Hematopoietic multipotent progenitor cell treated with erythropoietin and hydrocortisone succinate and interleukin-3 and kit ligand, for 17 days (in vitro differentiated cells): Measurements from ENCODE around the gene GJD3.

Experiments used
- DNase-seq: peaks from one replicate; pipeline ENCODE4 v3.0.0-alpha.2; 2015; ENCODE audit warnings: low spot score

The GJD3 gene

DNA sequence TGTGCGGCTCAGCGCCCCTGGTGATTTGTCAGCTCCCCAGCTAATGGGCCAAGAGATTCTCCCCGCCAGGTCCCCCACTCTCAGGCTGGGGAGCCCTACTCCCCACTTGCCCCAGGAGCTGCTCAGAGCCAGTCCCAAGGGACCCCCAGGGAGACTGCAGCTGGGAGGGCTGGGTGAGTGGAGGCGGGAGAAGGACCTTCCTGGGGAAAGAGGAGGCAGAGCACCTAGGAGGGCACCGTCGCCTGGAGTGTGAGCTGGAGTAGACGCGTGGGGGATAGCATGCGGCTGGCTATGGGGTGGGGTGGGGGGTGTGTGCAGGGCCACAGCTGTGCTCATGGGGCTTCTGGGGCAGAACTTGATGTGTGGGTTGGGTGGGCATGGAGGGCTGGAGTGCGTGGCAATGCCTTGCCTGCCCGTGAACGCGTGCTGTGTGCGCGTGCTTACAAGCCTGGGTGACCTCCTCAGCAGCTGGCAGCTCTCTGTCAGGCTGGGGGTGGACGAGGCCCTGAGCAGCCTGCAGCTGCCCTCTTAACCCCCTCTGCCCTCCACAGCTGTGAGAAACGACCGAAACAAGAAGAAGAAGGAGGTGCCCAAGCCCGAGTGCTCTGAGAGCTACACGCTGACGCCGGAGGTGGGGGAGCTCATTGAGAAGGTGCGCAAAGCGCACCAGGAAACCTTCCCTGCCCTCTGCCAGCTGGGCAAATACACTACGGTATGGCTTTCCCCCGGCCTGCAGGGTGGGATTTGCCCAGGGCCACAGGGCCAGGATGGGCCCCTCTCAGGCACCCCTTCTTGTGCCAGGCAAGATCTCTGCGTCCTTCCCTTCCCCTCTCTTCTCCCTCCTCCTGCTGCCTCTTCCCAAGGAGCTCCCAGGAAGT is 12.9 kb downstream of the GJD3 start:
- DNase-seq, result no peak

DNA sequence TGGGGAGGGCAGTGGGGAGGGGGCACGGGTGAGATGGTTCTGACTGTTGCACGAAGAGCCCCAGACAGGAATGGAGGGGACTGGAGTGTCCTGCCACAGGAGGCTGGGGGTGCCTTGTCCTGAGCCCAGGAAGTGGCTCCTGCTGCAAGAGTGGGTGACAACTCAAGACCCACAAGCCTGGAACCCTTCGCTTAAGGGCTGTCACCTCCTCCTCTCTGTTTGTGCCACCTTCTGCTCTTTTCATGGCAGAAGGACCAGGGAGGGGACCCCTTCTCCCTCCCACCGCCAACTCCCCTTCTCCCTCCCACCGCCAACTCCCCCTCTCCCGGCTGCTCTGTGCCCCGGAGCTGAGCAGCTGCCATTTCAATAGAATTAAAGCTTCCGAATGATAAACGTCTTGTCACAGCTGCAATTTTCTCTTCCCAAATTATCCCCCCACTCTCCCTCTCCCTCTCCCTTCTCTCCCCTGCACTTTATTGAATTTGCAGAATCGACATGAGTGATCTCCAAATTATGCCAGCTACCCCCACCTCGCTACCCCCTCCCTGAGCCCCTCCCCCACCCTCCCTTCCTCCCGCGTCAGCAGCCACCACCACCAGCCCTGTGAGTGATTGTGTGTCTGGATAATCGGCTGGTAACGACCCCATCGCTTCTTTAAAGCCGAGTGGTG is 13.7 kb downstream of the GJD3 start:
- DNase-seq, result no peak

DNA sequence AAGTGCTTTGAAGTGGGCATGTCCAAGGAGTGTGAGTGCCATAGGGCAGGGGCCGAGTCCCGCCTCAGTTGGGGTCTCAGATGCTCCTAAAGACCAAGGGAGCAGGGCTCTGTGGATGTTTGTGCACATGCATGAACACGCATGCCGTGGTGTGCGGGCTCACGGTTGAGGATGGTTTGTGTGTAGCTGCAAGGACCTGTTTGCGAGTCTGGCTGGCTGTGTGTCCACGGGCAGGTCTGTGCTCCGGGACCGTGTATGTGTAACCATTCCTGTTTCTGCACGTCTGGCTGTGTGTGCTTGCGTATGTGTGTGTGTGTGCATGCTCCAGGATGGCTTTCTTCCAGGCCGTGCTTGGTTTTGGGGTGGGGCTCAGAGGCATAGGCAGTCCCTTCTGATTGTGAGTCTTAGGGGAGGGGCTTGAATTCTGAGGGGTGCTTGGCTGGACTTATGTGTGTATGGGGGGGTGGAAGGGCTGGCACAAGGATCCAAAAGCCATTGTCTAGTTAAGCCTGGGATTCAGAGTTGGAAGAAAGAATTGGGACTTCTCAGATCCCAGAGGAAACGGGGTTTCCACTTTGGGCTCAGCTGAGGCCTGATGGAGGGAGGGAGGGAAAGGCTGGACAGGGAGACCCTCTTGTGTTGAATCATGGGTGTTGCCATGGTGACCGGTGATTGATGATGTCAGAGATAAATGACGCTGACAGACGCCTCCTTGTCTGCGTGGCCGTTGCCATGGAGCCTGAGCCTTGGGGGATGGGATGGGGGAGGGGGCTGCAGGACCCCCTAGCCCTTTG is 14.4 kb downstream of the GJD3 start:
- DNase-seq, result no peak

DNA sequence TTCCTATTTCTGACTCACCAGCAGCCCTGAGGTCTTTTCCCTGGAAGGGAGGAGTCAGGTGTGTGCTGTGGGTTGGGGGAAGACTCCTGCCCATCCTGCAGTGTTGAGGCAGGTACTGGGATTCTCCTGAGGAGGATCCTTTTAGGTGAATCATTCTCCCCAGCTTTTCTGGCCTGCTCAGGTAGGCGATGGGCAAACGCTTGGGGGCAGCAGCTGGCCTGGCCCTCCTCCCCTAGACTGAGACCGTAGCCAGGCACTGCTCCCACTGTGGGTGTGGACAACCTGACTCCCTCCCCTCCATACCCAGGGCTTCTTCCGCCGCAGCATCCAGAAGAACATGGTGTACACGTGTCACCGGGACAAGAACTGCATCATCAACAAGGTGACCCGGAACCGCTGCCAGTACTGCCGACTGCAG is 15.1 kb downstream of the GJD3 start:
- no peak for DNase-seq

DNA sequence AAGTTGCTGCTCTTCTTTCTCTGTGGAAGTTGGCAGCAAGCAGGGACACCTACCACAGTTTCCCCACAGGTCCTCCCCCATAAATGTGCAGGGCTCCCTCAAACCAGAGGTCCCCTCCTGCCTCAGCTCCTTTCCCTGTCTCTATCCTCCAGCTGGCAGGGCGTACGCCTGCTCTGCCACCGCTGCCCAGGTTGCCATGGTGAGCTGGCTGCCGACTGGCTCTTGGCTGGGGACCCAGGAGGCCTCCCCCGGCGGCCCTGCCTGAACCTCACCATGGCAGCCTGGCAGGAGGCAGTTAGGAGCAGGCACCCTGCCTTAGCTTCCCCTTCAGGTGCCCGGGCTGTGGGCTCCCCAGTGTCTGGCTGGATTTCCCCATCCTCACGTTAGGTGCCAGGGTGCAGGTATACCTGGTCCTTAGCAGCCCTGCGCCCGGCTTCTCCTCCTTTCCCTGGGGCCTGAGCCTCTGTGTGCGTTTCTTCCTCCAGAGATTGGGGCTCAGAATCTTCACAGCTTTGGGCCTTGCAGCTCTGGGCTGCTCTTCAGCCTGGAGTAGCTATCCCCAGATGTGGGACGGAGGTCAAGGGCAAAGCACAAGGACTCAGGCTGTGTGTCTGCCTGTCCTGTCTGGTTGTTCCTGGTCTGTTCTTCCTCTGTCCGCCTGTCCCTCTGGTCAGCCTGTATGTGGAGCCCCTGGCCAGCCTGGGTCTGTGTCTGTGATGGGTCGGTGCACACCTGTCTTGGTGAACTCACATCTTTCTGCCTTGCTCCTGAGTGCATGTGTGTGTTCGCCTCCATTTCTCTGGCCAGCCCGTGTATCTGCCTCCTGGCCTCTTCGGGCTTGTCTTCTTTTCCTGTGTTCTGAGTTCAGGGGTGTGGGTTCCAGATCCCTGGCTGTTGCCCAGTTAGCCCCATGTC is 15.7 kb downstream of the GJD3 start:
- peak; percentile 50 for DNase-seq

DNA sequence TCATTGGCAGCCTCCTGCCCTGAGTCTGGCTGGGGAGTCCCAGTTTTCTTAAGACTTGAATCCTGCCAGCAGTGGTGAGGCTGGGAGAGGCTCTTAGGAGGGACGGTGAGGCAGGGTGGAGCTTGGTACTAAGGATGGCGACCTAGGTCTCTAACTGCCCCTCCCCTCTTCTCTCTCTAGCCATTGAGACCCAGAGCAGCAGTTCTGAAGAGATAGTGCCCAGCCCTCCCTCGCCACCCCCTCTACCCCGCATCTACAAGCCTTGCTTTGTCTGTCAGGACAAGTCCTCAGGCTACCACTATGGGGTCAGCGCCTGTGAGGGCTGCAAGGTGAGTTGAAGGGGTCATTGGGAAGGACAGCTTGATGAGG is 16.4 kb downstream of the GJD3 start:
- DNase-seq, result no peak

DNA sequence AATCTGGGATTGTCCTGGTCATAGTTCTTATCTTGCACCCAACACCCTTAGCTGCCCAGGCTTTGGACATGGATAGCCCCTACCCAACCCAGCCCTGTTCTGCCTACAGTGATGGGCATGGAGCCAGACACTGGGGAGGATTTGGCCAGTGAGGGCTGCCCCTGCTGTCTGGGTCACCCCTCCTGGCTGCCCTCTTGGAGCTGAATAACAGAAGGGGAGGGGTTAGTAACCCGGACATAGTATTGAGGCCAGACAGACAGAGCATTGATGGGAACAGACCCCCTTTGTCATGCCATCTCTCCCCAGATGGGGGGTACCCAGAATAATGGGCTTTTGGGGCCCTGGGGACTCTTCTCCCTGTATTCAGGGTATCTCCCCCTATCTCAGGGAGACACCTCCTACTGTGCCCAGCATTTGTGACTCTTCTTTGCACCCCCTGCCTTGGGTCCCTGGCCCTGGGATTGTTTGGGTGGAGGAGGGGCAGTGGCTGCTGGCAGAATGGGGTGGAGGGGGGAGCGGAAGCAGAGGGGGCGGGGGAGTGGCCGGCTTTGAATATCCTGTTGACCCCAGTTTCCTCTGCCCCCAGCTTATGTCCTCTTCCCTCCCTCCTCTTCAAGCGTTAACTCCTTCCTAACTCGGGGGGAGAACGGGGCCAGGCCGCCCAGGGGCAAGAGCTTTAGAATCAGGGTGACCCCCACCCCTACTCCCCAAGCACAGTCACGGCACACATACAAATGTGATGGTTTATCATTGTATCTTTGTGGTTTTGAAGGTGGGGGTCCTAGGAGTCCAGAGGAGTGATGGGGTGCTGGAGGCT is 17.0 kb downstream of the GJD3 start:
- no peak for DNase-seq

DNA sequence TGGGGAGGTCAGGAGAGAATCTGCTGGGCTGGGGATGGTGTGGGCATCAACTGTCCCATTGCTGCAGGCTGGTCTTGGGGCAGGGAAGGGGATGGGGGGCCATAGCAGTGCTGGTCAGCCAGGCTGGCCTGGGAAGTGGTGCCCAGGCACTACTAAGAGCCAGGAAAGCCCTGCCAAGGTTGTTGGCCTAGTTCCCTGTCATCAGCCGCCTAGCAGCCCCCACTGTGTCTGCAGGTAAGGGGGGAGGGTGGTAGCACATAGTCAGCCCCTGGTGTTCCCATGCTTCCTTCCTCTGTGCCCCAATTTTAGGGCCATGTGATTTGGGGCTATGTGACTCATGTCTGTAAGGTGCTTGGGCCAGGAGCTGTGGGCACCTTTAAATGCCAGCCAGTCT is 17.8 kb downstream of the GJD3 start:
- DNase-seq, result no peak

DNA sequence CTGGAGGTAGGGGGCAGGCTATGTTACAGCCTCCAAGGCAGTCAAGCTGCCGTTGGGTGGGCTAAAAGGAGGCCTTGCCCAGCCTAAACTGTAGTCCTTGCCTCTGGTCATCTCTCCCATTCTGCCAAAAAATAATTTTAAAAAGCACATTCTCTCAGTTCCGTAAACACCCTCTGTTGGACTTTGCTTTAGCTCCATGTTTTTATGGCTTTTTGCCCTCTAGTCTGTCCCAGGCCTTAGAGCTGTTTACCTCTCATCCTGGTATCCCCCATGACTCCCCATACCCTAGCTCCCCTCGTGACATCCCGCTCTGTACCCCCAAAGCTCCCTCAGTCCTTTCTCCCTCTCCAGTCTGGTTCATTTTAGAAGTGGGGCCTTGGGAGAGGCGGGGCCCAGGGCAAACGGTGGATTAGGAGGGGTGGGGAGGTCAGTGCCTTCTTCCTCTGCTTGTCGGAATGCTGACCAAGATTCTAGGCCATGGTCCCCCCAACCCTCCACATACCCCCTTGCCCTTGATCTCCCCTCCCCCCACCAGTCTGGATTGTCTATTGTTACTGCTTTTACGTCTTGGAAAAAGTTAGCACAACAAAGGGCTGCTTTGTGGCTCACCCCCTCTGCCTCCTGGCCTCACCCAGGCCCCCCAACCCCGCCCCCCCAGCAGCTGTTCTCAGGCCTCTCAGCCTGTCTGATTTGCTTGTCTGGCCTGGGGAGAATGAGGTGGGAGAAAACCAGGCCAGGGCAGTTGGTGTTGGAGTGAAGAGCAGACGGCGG is 18.4 kb downstream of the GJD3 start:
- DNase-seq, result no peak

DNA sequence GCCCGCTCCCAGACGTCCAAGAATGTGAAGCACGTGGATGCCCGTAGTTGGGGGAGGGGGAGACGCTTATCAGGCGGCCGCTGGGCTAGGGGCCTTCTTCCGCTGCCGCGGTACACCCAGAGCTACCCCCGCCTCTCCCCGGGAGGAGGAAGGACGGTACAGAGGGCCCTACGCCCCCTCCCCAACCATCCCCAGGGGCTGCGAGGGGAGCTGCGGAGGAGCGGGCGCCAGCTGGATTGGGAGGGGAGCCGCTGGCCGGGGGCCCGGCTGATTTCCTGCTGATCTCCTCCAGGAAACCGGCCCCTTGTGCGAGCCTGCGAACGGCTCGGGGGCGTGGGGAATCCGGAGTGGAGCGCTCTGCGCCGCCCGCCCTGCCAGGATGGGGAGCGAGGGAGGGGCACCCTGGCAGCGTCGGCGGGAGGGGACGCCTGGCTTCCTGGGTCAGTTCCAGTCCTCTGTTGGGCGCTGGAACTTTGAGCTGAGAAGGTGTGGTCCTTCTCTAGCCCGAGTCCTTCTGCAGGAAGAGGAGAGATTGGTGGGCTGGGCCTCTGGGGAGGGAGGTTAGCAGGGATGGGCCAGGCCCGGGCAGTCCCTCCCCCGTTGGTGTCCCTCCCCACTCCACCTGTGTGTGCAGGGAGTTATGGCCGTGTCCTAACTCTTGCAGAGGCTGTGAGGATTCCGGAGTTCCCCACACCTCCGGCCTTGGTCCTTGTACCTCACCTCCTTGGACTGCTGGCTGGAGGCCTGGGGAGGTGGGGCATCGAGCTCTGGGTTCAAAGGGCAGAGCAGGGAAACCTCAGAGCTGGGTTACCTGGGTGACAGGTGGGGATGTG is 19.2 kb downstream of the GJD3 start:
- DNase-seq, result no peak

DNA sequence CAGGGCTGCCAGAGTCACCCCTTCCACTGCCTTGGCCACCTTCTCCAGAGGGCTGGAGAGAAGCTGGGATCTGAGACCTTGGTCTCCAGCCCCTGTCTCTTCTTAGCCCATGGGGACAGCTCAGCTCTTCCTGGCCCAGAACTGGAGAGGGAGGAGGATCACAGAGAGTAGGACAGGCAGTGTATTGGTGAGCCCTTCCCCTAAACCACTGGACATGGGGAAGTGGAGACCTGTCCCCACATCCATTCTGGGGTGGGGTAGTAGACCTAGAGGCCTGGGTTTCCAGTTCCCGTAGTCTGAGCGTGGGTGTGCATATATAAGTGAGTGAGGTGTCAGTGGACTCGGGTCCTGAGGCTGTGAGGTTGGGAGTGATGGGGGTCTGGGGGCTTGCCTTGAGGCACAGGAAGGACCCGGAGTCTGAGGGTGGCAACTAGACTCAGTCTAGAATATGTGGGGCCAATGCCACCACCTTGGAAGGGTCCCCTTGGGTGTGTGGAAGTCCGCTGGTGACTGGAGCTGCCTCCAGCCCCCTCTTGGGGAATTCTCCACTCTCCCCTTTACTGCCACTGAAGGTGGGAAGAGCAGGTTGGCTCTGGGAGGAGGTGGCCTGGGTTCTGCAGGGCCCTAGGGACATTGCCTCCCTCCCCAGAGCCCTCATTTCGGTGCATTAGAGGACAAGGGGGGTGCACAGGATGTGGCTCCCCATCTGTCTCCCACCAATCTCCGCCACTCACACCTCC is 19.9 kb downstream of the GJD3 start:
- no peak for DNase-seq

DNA sequence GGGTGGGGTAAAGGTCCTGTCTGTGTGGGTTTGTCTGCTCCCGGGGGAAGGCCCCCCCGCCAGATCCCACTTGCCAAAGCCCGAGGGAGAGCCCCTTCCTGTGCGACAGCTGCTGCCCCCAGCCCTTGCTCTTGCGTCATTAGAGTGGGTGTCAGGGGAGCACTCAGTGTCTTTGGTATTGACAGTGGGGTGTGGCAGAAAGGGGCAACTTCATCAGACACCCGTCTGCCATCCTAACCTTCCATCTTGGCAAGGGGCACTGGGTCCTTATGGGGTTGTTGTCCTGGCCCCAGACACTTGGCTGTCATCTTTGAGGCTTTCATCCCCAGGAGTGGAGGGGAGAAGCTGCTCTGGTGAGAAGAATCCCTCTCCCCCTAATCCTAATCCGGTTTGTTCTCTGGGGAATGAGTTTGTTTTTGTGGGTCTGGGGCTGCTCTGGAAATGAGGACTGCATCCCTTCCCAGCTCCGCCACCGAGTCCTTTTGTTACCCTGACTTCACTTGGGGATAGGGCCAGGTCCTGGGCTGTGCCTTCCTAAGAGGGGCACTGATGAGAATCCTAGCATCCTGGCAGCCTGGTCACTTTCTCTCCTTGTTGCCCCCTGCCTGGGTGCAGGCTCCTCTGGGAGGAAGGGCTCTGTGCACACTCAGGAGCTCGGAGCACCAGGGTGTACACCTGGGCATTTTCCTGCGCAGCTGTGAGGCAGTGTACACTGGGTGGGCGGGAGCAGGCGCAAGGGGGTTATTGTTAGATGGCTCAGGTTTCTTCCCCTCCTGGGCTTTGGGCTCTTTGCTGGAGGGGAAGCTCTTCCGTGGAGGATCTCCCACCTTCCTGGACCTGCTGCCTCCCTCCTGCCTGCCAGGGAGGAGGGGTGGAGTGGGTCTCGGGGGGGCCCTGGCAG is 21.1 kb downstream of the GJD3 start:
- DNase-seq, result no peak

DNA sequence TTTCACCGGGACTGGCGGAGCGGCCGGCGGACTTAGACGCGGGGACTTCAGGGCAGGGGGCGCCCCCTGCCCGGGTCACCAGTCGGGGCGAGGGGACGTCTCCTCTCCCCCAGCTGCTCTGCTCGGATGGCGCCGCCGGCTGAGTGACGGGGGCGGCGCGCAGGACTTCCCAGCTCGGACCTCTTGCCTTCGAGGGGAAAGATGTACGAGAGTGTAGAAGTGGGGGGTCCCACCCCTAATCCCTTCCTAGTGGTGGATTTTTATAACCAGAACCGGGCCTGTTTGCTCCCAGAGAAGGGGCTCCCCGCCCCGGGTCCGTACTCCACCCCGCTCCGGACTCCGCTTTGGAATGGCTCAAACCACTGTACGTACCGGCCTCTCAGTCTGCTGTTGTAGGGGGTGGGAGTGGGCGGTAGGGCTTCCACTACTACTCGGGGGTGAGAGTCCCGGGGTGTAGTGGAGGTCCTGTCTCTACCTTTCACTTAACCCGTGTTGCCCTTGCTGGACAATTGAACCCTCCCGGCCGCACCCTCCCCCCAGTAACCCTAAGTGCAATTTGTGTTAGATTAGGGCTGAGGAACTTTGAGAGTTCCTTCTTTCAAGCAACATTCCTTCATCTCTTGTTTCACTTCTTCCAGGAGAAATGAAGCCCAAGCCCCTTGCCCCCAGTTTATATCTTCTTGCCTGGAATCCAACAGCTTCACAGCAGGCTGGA is 21.9 kb downstream of the GJD3 start:
- no peak for DNase-seq

DNA sequence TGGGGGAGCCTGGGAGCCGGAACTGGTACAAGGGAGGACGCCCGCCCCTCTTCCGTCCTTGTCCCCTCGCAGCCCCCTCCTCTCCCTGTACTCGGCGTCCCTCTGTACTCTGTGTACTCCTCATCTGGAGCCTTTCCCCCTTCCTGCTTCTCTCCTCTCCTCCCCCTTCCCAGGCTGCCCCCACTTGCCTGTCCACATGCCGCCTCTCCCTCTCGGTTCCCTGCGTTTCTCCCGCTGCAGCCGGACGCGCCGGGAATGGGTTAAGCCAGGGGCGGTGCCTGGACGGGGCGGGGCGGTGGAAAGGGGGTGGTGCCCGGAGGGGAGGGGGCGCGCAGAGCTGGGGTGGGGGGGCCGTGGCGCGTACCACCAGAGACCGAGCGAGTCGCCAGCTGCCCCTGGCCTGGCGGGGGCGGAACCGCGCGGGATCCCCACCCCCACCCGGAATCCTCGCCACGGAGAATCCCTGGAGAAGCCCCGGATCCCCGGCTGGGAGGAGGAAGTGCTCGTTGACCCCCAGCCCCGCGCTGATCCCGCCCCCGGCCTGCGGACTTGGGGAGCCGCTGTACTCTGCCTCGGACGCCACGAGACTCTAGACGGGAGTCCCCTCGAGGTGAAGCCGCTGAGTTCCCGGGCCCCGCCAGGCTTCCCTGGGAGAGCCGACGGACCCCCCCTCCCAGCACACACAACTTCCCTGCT is 22.6 kb downstream of the GJD3 start:
- no peak for DNase-seq

DNA sequence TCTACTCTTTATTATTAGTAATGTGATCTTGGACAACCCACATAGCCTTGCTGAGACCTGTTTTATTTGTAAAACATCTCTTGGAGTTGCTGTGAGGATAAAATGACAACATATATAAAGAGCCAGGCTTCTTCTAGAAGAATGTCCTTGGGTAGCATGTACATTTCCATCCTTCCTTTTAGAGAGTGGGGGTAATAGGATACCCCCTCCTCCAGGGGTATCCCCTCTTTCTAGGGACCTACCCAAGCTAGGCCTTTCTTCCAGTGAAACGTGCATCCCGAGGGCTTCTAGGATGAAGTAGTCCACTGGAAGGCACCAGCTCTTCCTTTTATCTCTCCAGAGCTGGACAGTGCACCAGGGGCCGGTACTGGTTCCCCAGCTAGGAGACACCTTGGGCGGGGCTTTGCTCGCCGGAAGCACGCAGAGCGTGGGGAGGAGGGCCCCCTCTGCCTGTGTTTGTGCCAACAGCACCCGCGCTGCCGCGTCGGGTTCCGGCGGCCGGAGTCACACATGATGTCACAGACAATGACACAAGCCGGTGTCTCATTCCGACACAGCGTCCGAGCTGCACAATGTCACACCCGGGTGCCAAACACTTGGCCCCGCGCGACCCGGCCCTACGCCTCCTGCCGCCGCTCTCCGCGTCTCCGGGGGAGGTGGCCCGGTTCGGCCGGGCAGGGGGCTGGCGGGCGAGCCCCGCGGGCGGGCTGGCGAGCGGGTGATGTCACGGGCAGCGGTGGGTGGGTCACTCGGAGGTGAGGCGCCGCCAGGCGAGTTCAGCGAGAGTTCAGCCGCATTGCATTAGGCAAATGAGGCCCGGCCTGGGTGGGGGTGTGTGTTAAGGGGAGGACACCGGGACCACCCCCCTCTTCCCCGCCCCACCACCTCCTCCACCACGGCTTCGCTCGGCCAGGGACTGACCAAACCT is 23.4 kb downstream of the GJD3 start:
- peak; percentile 58 for DNase-seq
